IMR-90 (cell line): Measurements from ENCODE around the gene PPP1R16B. TPM values are rescaled to one million over a fixed set of nuclear protein-coding genes. Genes with fewer than 3 reads are reported as not detected.

ENCODE experiments used
- FOS ChIP-seq: fragments of 150-350 bp; IDR thresholded peaks from 2 replicates; pipeline ENCODE4 v1.6.1; 2016; ENCODE audit warnings: low read depth, low read length
- MAFK ChIP-seq: IDR thresholded peaks from 2 replicates; pipeline ENCODE4 v1.6.1; 2012; ENCODE audit warnings: low read depth, low read length, improper control_type of control experiment
- MAZ ChIP-seq: IDR thresholded peaks from 2 replicates; pipeline ENCODE4 v1.6.1; 2012; ENCODE audit warnings: low read depth, mild to moderate bottlenecking, low read length, improper control_type of control experiment, moderate library complexity, borderline replicate concordance
- NFE2L2 ChIP-seq: fragments of 150-350 bp; IDR thresholded peaks from 2 replicates; pipeline ENCODE4 v1.6.1; 2016; ENCODE audit warnings: low read depth, mild to moderate bottlenecking, low read length
- RFX5 ChIP-seq: IDR thresholded peaks from 2 replicates; pipeline ENCODE4 v1.8.0; 2012; ENCODE audit warnings: low read depth, mild to moderate bottlenecking, low read length, moderate library complexity
- USF2 ChIP-seq: fragments of 150-350 bp; IDR thresholded peaks from 2 replicates; pipeline ENCODE4 v1.6.1; 2017; ENCODE audit warnings: mild to moderate bottlenecking, antibody characterized with exemption, low read length, low read depth
- polyA plus RNA-seq, 3 experiments: library from polyadenylated mRNA; depleted of rRNA; stranded (reverse); fragments of >200 nt; gene quantifications; 2 replicates each; pipeline ENCODE4 v1.2.3, GENCODE V29; 2012; ENCODE audit warnings: low replicate concordance in 1 of 3
- total RNA-seq: library from RNA; depleted of rRNA; stranded (reverse); fragments of >200 nt; gene quantifications from 2 replicates; pipeline ENCODE4 v1.2.3, GENCODE V29; 2012

The PPP1R16B gene
- total and polyA plus RNA-seq, 2 of the 4 experiments (the other 2 are of a cell fraction), result not detected

- TF ChIP-seq USF2 (no peak), NFE2L2 (no peak), MAZ (no peak), MAFK (no peak), RFX5 (no peak), FOS (no peak)
Measured at GRCh38 chr20:38895098-38895949, 89.8 kb downstream of the PPP1R16B start (continued).
